Liver (tissue), 3 donors: Measurements from ENCODE around the gene SH3PXD2A.

Experiments used
- ATF3 ChIP-seq: IDR thresholded peaks from 2 replicates; pipeline ENCODE4 v1.6.1; 2016; ENCODE audit warnings: antibody characterized with exemption
- CTCF ChIP-seq: fragments of 150-350 bp; IDR thresholded peaks from 2 replicates; pipeline ENCODE4 v1.5.1; 2017; ENCODE audit warnings: improper control_type of control experiment, low read depth, low read length; ENCODE audit not compliant: missing input control
- EGR1 ChIP-seq, 2 donors: IDR thresholded peaks; 2 replicates each; pipeline ENCODE4 v1.6.1; 2016 to 2018; ENCODE audit warnings: antibody characterized with exemption in 2 of 2, low read depth in 2 of 2
- FOXA2 ChIP-seq: IDR thresholded peaks from 2 replicates; pipeline ENCODE4 v1.6.1; 2016; ENCODE audit warnings: antibody characterized with exemption
- JUND ChIP-seq, 2 donors: IDR thresholded peaks; 2 replicates each; pipeline ENCODE4 v1.6.1; 2016; ENCODE audit warnings: antibody characterized with exemption in 2 of 2
- MAX ChIP-seq: IDR thresholded peaks from 2 replicates; pipeline ENCODE4 v1.6.1; 2016; ENCODE audit warnings: antibody characterized with exemption
- RAD21 ChIP-seq, 2 donors: IDR thresholded peaks; 2 replicates each; pipeline ENCODE4 v1.6.1; 2016; ENCODE audit warnings: antibody characterized with exemption in 2 of 2, mild to moderate bottlenecking in 2 of 2
- REST ChIP-seq: IDR thresholded peaks from 2 replicates; pipeline ENCODE4 v1.6.1; 2016; ENCODE audit warnings: antibody characterized with exemption, mild to moderate bottlenecking
- TAF1 ChIP-seq: conservative IDR thresholded peaks from 2 replicates; pipeline ENCODE4 v1.6.1; 2016; ENCODE audit warnings: antibody characterized with exemption, mild to moderate bottlenecking
- ZBTB33 ChIP-seq: IDR thresholded peaks from 2 replicates; pipeline ENCODE4 v1.6.1; 2016; ENCODE audit warnings: antibody characterized with exemption
- donor health status: healthy.
- donor health status: healthy.

GRCh38 chr10:103843854-103844570, 11.4 kb downstream of the SH3PXD2A start:
- no peak for TF ChIP-seq CTCF
- TF ChIP-seq ATF3, result no peak
- peak in 1 of 2 donors; percentile 6 for TF ChIP-seq RAD21 (IDR thresholded peaks at IDR 0.05)
- TF ChIP-seq TAF1, result no peak
- TF ChIP-seq MAX, result no peak
- TF ChIP-seq EGR1 (IDR thresholded peaks at IDR 0.05; ENCODE audit: low read depth in 2 of 2), result no peak
- TF ChIP-seq ZBTB33, result no peak
- TF ChIP-seq FOXA2, result no peak
- no peak for TF ChIP-seq REST
- TF ChIP-seq JUND (IDR thresholded peaks at IDR 0.05), result no peak
